M059J (cell line): ENCODE data around the gene MBNL2. TPM values are rescaled to one million over a fixed set of nuclear protein-coding genes. Genes with fewer than 3 reads are reported as not detected.

ENCODE experiments used
- DNase-seq: peaks from one replicate; pipeline ENCODE4 v3.0.0-alpha.2; 2012; ENCODE audit warnings: low read depth
- total RNA-seq: library from RNA; depleted of rRNA; stranded (reverse); fragments of >200 nt; shearing (Covaris generic); gene quantifications from 2 replicates; pipeline ENCODE4 v1.2.3, GENCODE V29; 2014

Gene MBNL2
- total RNA-seq, 1 experiment from 2014 or later = 72.8 TPM

- DNase-seq = no peak
These were observed 12.1 kb downstream of the MBNL2 start for GRCh38 chr13:97234236-97234635.

- no peak for DNase-seq
These were observed 12.6 kb downstream of the MBNL2 start for GRCh38 chr13:97234742-97235141.

GRCh38 chr13:97235549-97236231 is 13.6 kb downstream of the MBNL2 start:
- DNase-seq = no peak

- no peak for DNase-seq
These were observed 15.3 kb downstream of the MBNL2 start for GRCh38 chr13:97237388-97237787.

- no peak for DNase-seq
These were observed 16.3 kb downstream of the MBNL2 start for GRCh38 chr13:97238432-97238831.

- DNase-seq = no peak
These were observed 16.8 kb downstream of the MBNL2 start for GRCh38 chr13:97238883-97239282.

GRCh38 chr13:97239306-97239705 is 17.2 kb downstream of the MBNL2 start:
- no peak for DNase-seq

GRCh38 chr13:97239943-97240787 is 18.0 kb downstream of the MBNL2 start:
- DNase-seq = no peak

GRCh38 chr13:97240788-97241734 is 18.9 kb downstream of the MBNL2 start:
- no peak for DNase-seq

- DNase-seq = no peak
These were observed 19.6 kb downstream of the MBNL2 start for GRCh38 chr13:97241761-97242160.

- DNase-seq = no peak
These were observed 20.8 kb downstream of the MBNL2 start for GRCh38 chr13:97242755-97243497.

- DNase-seq = no peak
These were observed 22.0 kb downstream of the MBNL2 start for GRCh38 chr13:97243915-97244781.

- no peak for DNase-seq
These were observed 22.9 kb downstream of the MBNL2 start for GRCh38 chr13:97245011-97245410.

- DNase-seq = no peak
These were observed 24.5 kb downstream of the MBNL2 start for GRCh38 chr13:97246596-97247158.

GRCh38 chr13:97248243-97248642 is 26.1 kb downstream of the MBNL2 start:
- DNase-seq = no peak

GRCh38 chr13:97249093-97249795 is 27.1 kb downstream of the MBNL2 start:
- DNase-seq = no peak

- DNase-seq = no peak
These were observed 27.8 kb downstream of the MBNL2 start for GRCh38 chr13:97249796-97250495.

GRCh38 chr13:97250560-97250959 is 28.4 kb downstream of the MBNL2 start:
- DNase-seq = no peak

- DNase-seq = no peak
These were observed 30.6 kb downstream of the MBNL2 start for GRCh38 chr13:97252735-97253134.
